WTC11 (cell line): ENCODE results near the gene CARS2.

Source experiments
- CTCF ChIP-seq: fragments of 200-600 bp; IDR thresholded peaks from 2 replicates; pipeline ENCODE4 v1.8.0; 2022; ENCODE audit warnings: antibody characterized with exemption
- E2F4 ChIP-seq: sonication (generic); formaldehyde crosslinking; IDR thresholded peaks from 2 replicates; pipeline ENCODE4 v1.8.1; 2022; ENCODE audit warnings: low read depth, mild to moderate bottlenecking, moderate library complexity, missing genetic modification reagents, borderline replicate concordance
- ESRRA ChIP-seq: sonication (generic); formaldehyde crosslinking; IDR thresholded peaks from 2 replicates; pipeline ENCODE4 v1.8.1; 2022; ENCODE audit warnings: mild to moderate bottlenecking, missing genetic modification reagents, borderline replicate concordance
- ETV6 ChIP-seq: sonication (generic); formaldehyde crosslinking; IDR thresholded peaks from 2 replicates; pipeline ENCODE4 v1.8.1; 2022; ENCODE audit warnings: mild to moderate bottlenecking, missing genetic modification reagents
- FOXP4 ChIP-seq: sonication (generic); formaldehyde crosslinking; IDR thresholded peaks from 2 replicates; pipeline ENCODE4 v1.8.0; 2022; ENCODE audit warnings: mild to moderate bottlenecking, missing genetic modification reagents
- GABPB1 ChIP-seq: sonication (generic); formaldehyde crosslinking; IDR thresholded peaks from 2 replicates; pipeline ENCODE4 v1.8.1; 2023; ENCODE audit warnings: mild to moderate bottlenecking, missing genetic modification reagents
- IRF1 ChIP-seq: sonication (generic); formaldehyde crosslinking; IDR thresholded peaks from 2 replicates; pipeline ENCODE4 v1.8.0; 2023; ENCODE audit warnings: missing genetic modification reagents
- MAX ChIP-seq: sonication (generic); formaldehyde crosslinking; IDR thresholded peaks from 2 replicates; pipeline ENCODE4 v1.8.0; 2022; ENCODE audit warnings: mild to moderate bottlenecking, missing genetic modification reagents
- NR3C1 ChIP-seq: sonication (generic); formaldehyde crosslinking; conservative IDR thresholded peaks from 2 replicates; pipeline ENCODE4 v1.8.1; 2023; ENCODE audit warnings: low read depth, mild to moderate bottlenecking, missing genetic modification reagents
- ZNF138 ChIP-seq: sonication (generic); formaldehyde crosslinking; conservative IDR thresholded peaks from 2 replicates; pipeline ENCODE4 v1.8.1; 2022; ENCODE audit warnings: mild to moderate bottlenecking, moderate library complexity, missing genetic modification reagents

GRCh38 chr13:110627351-110627750 lies 78.6 kb downstream of the CARS2 start:
- TF ChIP-seq CTCF (no peak), MAX (no peak), GABPB1 (CRISPR knock-in tag) (no peak), NR3C1 (no peak), IRF1 (CRISPR knock-in tag) (no peak), ETV6 (CRISPR knock-in tag) (no peak), E2F4 (CRISPR knock-in tag) (no peak), FOXP4 (CRISPR knock-in tag) (no peak), ZNF138 (CRISPR knock-in tag) (no peak), ESRRA (CRISPR knock-in tag) (no peak)
